Activated T-cell treated with anti-CD3 and anti-CD28 coated beads, Interleukin-2, amount 50 U/mL, for 24 hours (primary cell): ENCODE data around the gene ZNF511.
A peak's percentile ranks its signal among the peaks of the same experiment; 100 is the strongest.
"Not testable (repeated sequence)": the region's sequence is repeated elsewhere in the genome, so short reads cannot be mapped to it uniquely, and the experiment has no call there.

Experiments used
- DNase-seq: peaks from one replicate; pipeline ENCODE4 v3.0.0-alpha.2; 2020
- H3K27ac Mint-ChIP-seq: 2 replicates; pipeline ENCODE4 v1.8.0; 2020; ENCODE audit warnings: mild to moderate bottlenecking, mixed read lengths
- H3K27me3 Mint-ChIP-seq: 2 replicates; pipeline ENCODE4 v1.8.0; 2020; ENCODE audit warnings: mixed read lengths
- H3K36me3 Mint-ChIP-seq: 2 replicates; pipeline ENCODE4 v1.8.0; 2020; ENCODE audit warnings: low read depth, mixed read lengths
- H3K4me1 Mint-ChIP-seq: 2 replicates; pipeline ENCODE4 v1.8.0; 2020; ENCODE audit warnings: low read depth, mixed read lengths
- H3K4me3 Mint-ChIP-seq: 2 replicates; pipeline ENCODE4 v1.8.0; 2020; ENCODE audit warnings: mild to moderate bottlenecking, moderate library complexity, mixed read lengths
- H3K9me3 Mint-ChIP-seq: 2 replicates; pipeline ENCODE4 v1.8.0; 2020; ENCODE audit warnings: mixed read lengths

Gene ZNF511

GRCh38 chr10:133311570-133311969, 2.9 kb downstream of the ZNF511 start:
- no peak for DNase-seq
- H3K4me1 Mint-ChIP-seq, result peaks cover 25% of the 10 kb centered on the region
- H3K27ac Mint-ChIP-seq, result no peak overlapping the region
- H3K36me3 Mint-ChIP-seq, result peaks cover 51% of the 10 kb centered on the region
- H3K9me3 Mint-ChIP-seq, result no peaks in the 10 kb centered on the region
- no peaks in the 10 kb centered on the region for H3K27me3 Mint-ChIP-seq
- H3K4me3 Mint-ChIP-seq, result no peak overlapping the region

- H3K9me3 Mint-ChIP-seq, result no peaks in the 10 kb centered on the region
- H3K27ac Mint-ChIP-seq, result no peak overlapping the region
- DNase-seq, result no peak
- H3K4me1 Mint-ChIP-seq, result peaks cover 19% of the 10 kb centered on the region
- H3K36me3 Mint-ChIP-seq, result peaks cover 46% of the 10 kb centered on the region
- no peaks in the 10 kb centered on the region for H3K27me3 Mint-ChIP-seq
- H3K4me3 Mint-ChIP-seq, result no peak overlapping the region
Measured at GRCh38 chr10:133312016-133312768, 3.5 kb downstream of the ZNF511 start.

GRCh38 chr10:133312769-133313145, 4.0 kb downstream of the ZNF511 start:
- H3K9me3 Mint-ChIP-seq, result no peaks in the 10 kb centered on the region
- DNase-seq, result no peak
- H3K4me1 Mint-ChIP-seq, result peaks cover 13% of the 10 kb centered on the region
- H3K27ac Mint-ChIP-seq, result no peak overlapping the region
- H3K27me3 Mint-ChIP-seq, result no peaks in the 10 kb centered on the region
- no peak overlapping the region for H3K4me3 Mint-ChIP-seq
- H3K36me3 Mint-ChIP-seq, result peaks cover 43% of the 10 kb centered on the region

GRCh38 chr10:133313192-133313591, 4.5 kb downstream of the ZNF511 start:
- no peaks in the 10 kb centered on the region for H3K27me3 Mint-ChIP-seq
- no peaks in the 10 kb centered on the region for H3K9me3 Mint-ChIP-seq
- H3K4me1 Mint-ChIP-seq, result peaks cover 12% of the 10 kb centered on the region
- H3K27ac Mint-ChIP-seq, result no peak overlapping the region
- no peak overlapping the region for H3K4me3 Mint-ChIP-seq
- no peak for DNase-seq
- H3K36me3 Mint-ChIP-seq, result peaks cover 39% of the 10 kb centered on the region

- Mint-ChIP-seq H3K9me3 (no peaks in the 10 kb centered on the region), H3K4me1 (peaks cover 14% of the 10 kb centered on the region), H3K27ac (no peak overlapping the region), H3K4me3 (no peak overlapping the region), H3K36me3 (peaks cover 32% of the 10 kb centered on the region), H3K27me3 (peaks cover 6% of the 10 kb centered on the region)
- no peak for DNase-seq
Measured at GRCh38 chr10:133314911-133315310, 6.2 kb downstream of the ZNF511 start.

- Mint-ChIP-seq H3K36me3 (peaks cover 23% of the 10 kb centered on the region), H3K4me3 (no peak overlapping the region), H3K9me3 (no peaks in the 10 kb centered on the region), H3K27ac (no peak overlapping the region), H3K4me1 (peaks cover 11% of the 10 kb centered on the region), H3K27me3 (peaks cover 6% of the 10 kb centered on the region)
- DNase-seq, result no peak
Measured at GRCh38 chr10:133315847-133316246, 7.1 kb downstream of the ZNF511 start.

- Mint-ChIP-seq H3K9me3 (no peaks in the 10 kb centered on the region), H3K4me3 (no peak overlapping the region), H3K27ac (no peak overlapping the region), H3K4me1 (peaks cover 11% of the 10 kb centered on the region), H3K27me3 (peaks cover 6% of the 10 kb centered on the region), H3K36me3 (peaks cover 18% of the 10 kb centered on the region)
- no peak for DNase-seq
Measured at GRCh38 chr10:133316266-133316665, 7.6 kb downstream of the ZNF511 start.

- H3K4me1 Mint-ChIP-seq, result peaks cover 11% of the 10 kb centered on the region
- DNase-seq, result no peak
- H3K36me3 Mint-ChIP-seq, result peaks cover 14% of the 10 kb centered on the region
- H3K27me3 Mint-ChIP-seq, result peaks cover 6% of the 10 kb centered on the region
- H3K9me3 Mint-ChIP-seq, result no peaks in the 10 kb centered on the region
- H3K4me3 Mint-ChIP-seq, result no peak overlapping the region
- no peak overlapping the region for H3K27ac Mint-ChIP-seq
Measured at GRCh38 chr10:133316732-133317131, 8.0 kb downstream of the ZNF511 start.

GRCh38 chr10:133318494-133319127, 9.9 kb downstream of the ZNF511 start:
- H3K9me3 Mint-ChIP-seq, result no peaks in the 10 kb centered on the region

GRCh38 chr10:133320852-133321422, 12.2 kb downstream of the ZNF511 start:
- H3K27ac Mint-ChIP-seq, DNase-seq, H3K4me3 Mint-ChIP-seq, H3K36me3 Mint-ChIP-seq, H3K27me3 Mint-ChIP-seq, H3K9me3 Mint-ChIP-seq: not testable (repeated sequence)
- H3K4me1 Mint-ChIP-seq, result peaks cover 13% of the 10 kb centered on the region

More at GRCh38 chr10:133318494-133319127, 9.9 kb downstream of the ZNF511 start:
- Mint-ChIP-seq H3K36me3 (no peaks in the 10 kb centered on the region), H3K4me3 (peak overlapping the region; percentile 67), H3K4me1 (peaks cover 11% of the 10 kb centered on the region), H3K27ac (no peak overlapping the region), H3K27me3 (peaks cover 6% of the 10 kb centered on the region)
- peak; percentile 79 for DNase-seq

GRCh38 chr10:133322064-133322709, 13.5 kb downstream of the ZNF511 start:
- H3K27me3 Mint-ChIP-seq, result peaks cover 22% of the 10 kb centered on the region
- H3K27ac Mint-ChIP-seq, DNase-seq, H3K4me3 Mint-ChIP-seq, H3K36me3 Mint-ChIP-seq, H3K9me3 Mint-ChIP-seq: not testable (repeated sequence)
- H3K4me1 Mint-ChIP-seq, result peaks cover 17% of the 10 kb centered on the region

- no peak overlapping the region for H3K4me3 Mint-ChIP-seq
- no peak overlapping the region for H3K27ac Mint-ChIP-seq
- peaks cover 10% of the 10 kb centered on the region for H3K4me1 Mint-ChIP-seq
- no peaks in the 10 kb centered on the region for H3K36me3 Mint-ChIP-seq
- H3K27me3 Mint-ChIP-seq, result peaks cover 40% of the 10 kb centered on the region
- peak; percentile 70 for DNase-seq
- H3K9me3 Mint-ChIP-seq, result no peaks in the 10 kb centered on the region
Measured at GRCh38 chr10:133324198-133324792, 15.6 kb downstream of the ZNF511 start.

GRCh38 chr10:133324857-133325260, 16.1 kb downstream of the ZNF511 start:
- Mint-ChIP-seq H3K4me3 (no peak overlapping the region), H3K27me3 (peaks cover 41% of the 10 kb centered on the region), H3K4me1 (peaks cover 11% of the 10 kb centered on the region), H3K36me3 (no peaks in the 10 kb centered on the region), H3K27ac (no peak overlapping the region), H3K9me3 (no peaks in the 10 kb centered on the region)
- DNase-seq, result no peak

GRCh38 chr10:133325440-133326222, 16.9 kb downstream of the ZNF511 start:
- Mint-ChIP-seq H3K27me3 (peaks cover 41% of the 10 kb centered on the region), H3K36me3 (no peaks in the 10 kb centered on the region), H3K27ac (no peak overlapping the region), H3K4me1 (peaks cover 13% of the 10 kb centered on the region), H3K4me3 (peak overlapping the region; percentile 62), H3K9me3 (no peaks in the 10 kb centered on the region)
- DNase-seq, result no peak
